Adrenal gland (tissue), 5 donors: ENCODE measurements around the gene TIGAR.

Experiments used
- POLR2A ChIP-seq, 2 donors: fragments of 450-650 bp; IDR thresholded peaks; one replicate each; pipeline ENCODE4 v1.6.1; 2017; ENCODE audit warnings: antibody characterized with exemption in 2 of 2, mild to moderate bottlenecking in 2 of 2, moderate library complexity in 1 of 2
- TF ChIP-seq, protein P1 (sequence below), 6 experiments: fragments of 450-650 bp in 4 of 6; fragments of 200-600 bp in 2 of 6; sonication (generic) in 1 of 6; IDR thresholded peaks; 1 replicate in 5 of 6; 2 replicates in 1 of 6; pipeline versions ENCODE4 v1.5.1 to v1.8.0; 2016 to 2021; ENCODE audit warnings: antibody characterized with exemption in 6 of 6, mild to moderate bottlenecking in 2 of 6, moderate library complexity in 1 of 6
- donor health status: DM: no; HTN: no; CAD: no.

DNA sequence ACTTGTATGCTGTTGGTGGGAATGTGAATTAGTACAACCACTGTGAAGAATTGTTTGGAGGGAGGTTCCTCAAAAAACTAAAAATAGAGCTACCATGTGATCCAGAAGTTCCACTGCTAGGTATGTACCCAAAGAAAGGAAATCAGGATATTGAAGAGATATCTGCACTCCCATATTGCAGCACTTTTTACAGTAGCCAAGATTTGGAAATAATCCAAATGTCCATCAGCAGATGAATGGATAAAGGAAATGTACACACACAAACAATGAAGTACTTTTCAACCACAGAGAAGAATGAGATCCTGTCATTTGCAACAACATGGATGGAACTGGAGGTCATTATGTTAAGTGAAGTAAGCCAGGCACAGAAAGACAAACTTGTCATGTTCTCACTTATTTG lies 25.9 kb downstream of the TIGAR start:
- TF ChIP-seq, protein P1, sequence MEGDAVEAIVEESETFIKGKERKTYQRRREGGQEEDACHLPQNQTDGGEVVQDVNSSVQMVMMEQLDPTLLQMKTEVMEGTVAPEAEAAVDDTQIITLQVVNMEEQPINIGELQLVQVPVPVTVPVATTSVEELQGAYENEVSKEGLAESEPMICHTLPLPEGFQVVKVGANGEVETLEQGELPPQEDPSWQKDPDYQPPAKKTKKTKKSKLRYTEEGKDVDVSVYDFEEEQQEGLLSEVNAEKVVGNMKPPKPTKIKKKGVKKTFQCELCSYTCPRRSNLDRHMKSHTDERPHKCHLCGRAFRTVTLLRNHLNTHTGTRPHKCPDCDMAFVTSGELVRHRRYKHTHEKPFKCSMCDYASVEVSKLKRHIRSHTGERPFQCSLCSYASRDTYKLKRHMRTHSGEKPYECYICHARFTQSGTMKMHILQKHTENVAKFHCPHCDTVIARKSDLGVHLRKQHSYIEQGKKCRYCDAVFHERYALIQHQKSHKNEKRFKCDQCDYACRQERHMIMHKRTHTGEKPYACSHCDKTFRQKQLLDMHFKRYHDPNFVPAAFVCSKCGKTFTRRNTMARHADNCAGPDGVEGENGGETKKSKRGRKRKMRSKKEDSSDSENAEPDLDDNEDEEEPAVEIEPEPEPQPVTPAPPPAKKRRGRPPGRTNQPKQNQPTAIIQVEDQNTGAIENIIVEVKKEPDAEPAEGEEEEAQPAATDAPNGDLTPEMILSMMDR (IDR thresholded peaks at IDR 0.05): no peak
- TF ChIP-seq POLR2A (IDR thresholded peaks at IDR 0.05): no peak
